Measurements from ENCODE around the gene DDX39B.

DDX39B gene

DNA sequence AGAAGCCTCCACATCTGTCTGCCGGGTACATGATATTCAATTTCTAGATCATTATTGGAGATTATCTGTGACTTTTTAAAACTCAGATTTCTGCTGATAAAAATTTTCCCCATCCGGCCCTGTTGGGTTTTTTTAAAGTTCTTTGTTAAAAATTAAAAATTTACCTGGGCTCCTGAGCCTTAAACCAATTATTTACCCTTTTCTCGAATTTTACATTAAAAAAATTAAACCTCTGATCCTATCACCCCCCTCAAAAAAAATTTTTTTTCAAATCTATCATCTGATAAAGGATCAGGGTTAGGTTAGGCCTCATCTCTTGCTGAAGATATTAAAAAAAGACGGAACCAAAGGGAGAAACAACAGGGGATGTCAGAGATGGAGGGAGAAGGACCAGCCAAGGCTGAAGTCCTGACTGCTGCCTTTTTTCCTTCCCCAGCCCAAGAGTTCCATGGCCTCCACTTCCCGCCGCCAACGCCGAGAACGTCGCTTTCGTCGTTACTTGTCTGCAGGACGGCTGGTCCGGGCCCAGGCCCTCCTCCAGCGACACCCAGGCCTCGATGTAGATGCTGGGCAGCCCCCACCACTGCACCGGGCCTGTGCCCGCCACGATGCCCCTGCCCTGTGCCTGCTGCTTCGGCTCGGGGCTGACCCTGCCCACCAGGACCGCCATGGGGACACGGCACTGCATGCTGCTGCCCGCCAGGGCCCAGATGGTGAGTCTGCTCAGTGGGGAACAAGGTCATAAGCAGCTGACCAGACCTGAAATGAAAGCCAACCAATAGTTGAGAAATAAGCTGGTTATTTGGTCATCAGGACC lies 6.1 kb upstream of the DDX39B start:
- CTCF ChIA-PET = interaction anchor here (0.7 to 17.7 kb wide), 5 partner anchors 41 to 404 kb away, joined by 3 to 1087 read pairs (median 3); partner anchors contain the start of genes LST1, LTB, NCR3 and TNF
- Mint-ChIP-seq H3K4me1 (peaks cover 68% of the 10 kb centered on the region), H3K36me3 (peaks cover 15% of the 10 kb centered on the region), H3K4me3 (peak overlapping the region; percentile 80), H3K27me3 (no peaks in the 10 kb centered on the region), H3K27ac (peak overlapping the region; percentile 90), H3K9me3 (no peaks in the 10 kb centered on the region)
- DNase-seq = no peak

DNA sequence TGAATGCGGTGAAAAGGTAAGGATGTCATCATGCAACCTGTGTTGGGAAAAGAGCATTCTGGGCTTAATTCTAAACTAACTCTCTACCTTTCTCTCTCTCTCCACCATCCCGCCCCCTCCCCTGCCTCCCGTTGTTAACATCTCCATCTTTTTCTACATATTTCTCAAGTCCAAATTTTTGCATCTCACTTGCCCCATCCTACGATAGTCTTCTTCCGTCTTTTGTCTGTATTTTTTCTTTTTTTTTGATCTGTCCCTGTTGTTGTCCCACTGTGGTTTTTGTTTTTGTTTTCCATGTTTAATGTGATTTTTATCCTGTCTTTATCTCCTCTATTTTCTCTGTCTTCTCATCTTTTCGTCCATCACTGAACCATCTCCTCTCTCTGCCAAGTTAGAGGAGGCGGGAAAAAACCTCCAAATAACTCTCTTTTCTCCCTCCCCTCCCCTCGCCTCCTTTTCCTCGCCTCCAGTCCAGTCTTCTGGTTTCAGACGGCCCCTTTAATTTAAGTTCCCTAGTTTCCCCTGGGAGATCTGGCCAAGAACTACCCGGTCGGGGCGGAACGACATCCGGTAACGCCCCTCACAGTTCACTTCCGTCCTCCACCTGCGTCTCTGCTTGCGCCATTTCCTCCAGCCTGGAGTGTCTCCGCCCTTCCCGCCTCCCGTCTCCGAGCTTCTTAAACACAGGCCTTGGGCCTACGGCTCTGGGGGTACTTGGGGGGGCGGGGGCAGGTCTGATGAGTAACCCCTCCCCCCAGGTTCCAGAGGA lies 5.3 kb upstream of the DDX39B start, which contains the start of gene NFKBIL1:
NFKBIL1 (plus strand) TSS at position 651 of the 769 bp plus-strand sequence; CDS start at position 738, 87 bp downstream.
- H3K9me3 Mint-ChIP-seq = no peaks in the 10 kb centered on the region
- DNase-seq = peak; percentile 95
- H3K36me3 Mint-ChIP-seq = peaks cover 13% of the 10 kb centered on the region
- no peaks in the 10 kb centered on the region for H3K27me3 Mint-ChIP-seq
- H3K4me1 Mint-ChIP-seq = peaks cover 72% of the 10 kb centered on the region
- peak within 1 kb of the TSS; percentile 90 for H3K27ac Mint-ChIP-seq
- CTCF ChIA-PET = interaction anchor here (0.7 to 17.7 kb wide), 7 partner anchors 12 to 405 kb away, joined by 3 to 1087 read pairs (median 4); partner anchors contain the start of genes LST1, LTB, NCR3 and TNF
- peak within 1 kb of the TSS; percentile 80 for H3K4me3 Mint-ChIP-seq

DNA sequence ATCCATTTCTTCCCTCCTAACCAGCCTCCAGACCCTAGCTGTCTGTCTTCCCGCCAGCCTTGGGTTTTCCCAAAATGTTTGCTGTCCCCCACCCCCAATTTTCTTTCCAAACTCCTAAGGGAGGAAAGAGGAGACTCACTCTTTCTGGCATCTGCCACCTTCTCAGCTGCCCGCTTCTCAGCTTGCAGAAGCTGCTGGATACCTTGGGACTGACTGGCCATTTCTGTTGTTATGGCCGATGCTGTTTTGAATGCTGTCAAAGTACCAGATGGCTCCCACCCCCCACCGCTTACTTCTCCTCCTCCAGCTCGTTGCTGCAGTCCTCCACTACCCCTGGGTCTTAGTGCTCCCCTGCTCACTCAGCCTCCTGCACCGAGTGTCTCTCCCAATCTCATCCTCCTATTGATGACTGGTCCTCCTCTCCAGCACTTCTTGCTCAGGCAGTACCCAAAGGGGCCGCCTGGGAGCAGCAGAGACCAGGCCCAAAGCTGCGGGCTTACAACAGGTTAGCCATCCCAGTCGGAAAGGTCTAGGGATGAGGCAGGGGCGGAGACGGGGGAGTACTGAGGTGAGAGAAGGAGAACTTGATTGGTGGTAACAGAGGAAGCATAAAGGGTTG lies 4.6 kb upstream of the DDX39B start, which contains the start of gene ATP6V1G2:
ATP6V1G2 (minus strand) TSS at position 270 of the 619 bp plus-strand sequence; CDS start at position 221, 49 bp downstream.
- H3K4me3 Mint-ChIP-seq = peak within 1 kb of the TSS; percentile 80
- H3K9me3 Mint-ChIP-seq = no peaks in the 10 kb centered on the region
- peaks cover 15% of the 10 kb centered on the region for H3K36me3 Mint-ChIP-seq
- peak within 1 kb of the TSS; percentile 90 for H3K27ac Mint-ChIP-seq
- CTCF ChIA-PET = interaction anchor here (0.7 to 17.7 kb wide), 11 partner anchors 13 to 192 kb away, joined by 3 to 1087 read pairs (median 4); partner anchors contain the start of genes AIF1, LST1, LTB and NCR3
- peak; percentile 93 for DNase-seq
- H3K27me3 Mint-ChIP-seq = no peaks in the 10 kb centered on the region
- H3K4me1 Mint-ChIP-seq = peaks cover 68% of the 10 kb centered on the region

DNA sequence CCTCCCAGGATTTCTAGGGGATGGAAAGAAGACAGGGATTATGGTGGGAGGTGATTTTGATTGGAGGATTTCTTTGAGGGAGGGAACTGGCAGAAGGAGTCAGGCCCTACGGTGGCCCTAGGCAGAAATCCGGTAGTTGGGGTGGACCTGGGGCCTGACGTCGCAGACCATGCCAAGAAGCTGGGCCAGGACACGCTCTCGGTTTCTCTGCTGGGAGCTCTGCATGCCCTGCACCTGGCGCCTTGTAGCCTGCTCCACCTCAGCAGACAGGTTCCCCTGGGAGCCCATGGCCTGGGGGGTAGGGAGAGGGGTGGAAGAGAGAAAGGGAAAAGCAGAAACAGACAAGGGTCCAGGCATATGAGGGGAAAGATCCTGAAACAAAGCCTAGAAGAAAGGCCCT lies 3.5 kb upstream of the DDX39B start:
- H3K36me3 Mint-ChIP-seq = peaks cover 19% of the 10 kb centered on the region
- DNase-seq = no peak
- no peak overlapping the region for H3K27ac Mint-ChIP-seq
- CTCF ChIA-PET = interaction anchor here (1.3 to 17.7 kb wide), 2 partner anchors 44 to 193 kb away, joined by 4 to 1087 read pairs; partner anchors contain the start of genes LST1, LTB, NCR3 and TNF
- H3K9me3 Mint-ChIP-seq = no peaks in the 10 kb centered on the region
- peaks cover 67% of the 10 kb centered on the region for H3K4me1 Mint-ChIP-seq
- no peak overlapping the region for H3K4me3 Mint-ChIP-seq
- H3K27me3 Mint-ChIP-seq = no peaks in the 10 kb centered on the region

DNA sequence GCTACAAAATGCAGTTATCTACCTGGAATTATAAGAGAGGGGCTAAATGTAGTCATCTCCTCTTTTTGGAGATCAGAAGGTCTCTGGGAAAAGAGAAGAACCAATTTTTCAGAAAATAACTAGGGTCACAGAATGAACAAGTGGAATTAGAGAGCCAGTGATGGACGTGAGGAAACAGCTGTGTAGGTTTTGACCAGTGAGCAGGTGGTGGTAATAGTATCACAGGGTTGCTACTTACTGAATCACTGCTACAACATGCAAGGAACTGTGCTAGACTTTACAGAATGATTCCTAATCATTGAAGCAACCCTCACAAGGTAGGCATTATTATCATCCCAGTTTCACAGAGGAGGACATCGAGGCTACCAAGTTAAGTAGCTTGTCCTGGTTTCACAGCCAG lies 2.9 kb upstream of the DDX39B start:
- peaks cover 20% of the 10 kb centered on the region for H3K36me3 Mint-ChIP-seq
- no peaks in the 10 kb centered on the region for H3K9me3 Mint-ChIP-seq
- no peak for DNase-seq
- H3K4me1 Mint-ChIP-seq = peaks cover 73% of the 10 kb centered on the region
- H3K27me3 Mint-ChIP-seq = no peaks in the 10 kb centered on the region
- H3K4me3 Mint-ChIP-seq = no peak overlapping the region
- CTCF ChIA-PET = interaction anchor here (17.7 kb wide), 1 partner anchor 44 kb away, joined by 1087 read pairs; the partner anchor contains the start of genes LST1, LTB, NCR3 and TNF
- H3K27ac Mint-ChIP-seq = no peak overlapping the region

DNA sequence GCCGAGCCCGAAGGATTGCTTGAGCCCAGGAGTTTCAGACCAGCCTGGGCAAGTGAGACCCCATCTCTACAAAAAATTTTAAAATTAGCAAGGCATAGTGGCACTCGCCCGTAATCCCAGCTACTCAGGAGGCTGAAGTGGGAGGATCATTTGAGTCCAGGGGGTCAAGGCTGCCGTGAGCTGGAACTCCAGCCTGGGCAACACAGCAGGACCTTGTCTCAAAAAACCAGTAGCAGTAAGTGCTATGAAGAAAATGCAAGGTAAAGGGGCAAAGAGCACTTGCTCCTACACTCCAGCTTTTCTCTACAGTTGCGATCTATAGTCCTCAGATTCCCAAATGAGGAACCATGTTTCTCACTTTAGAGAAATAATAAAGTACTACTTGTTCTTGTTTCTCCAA lies 1.8 kb upstream of the DDX39B start:
- Mint-ChIP-seq H3K27ac (no peak overlapping the region), H3K9me3 (no peaks in the 10 kb centered on the region), H3K4me3 (peak overlapping the region; percentile 99), H3K27me3 (no peaks in the 10 kb centered on the region), H3K36me3 (peaks cover 28% of the 10 kb centered on the region), H3K4me1 (peaks cover 74% of the 10 kb centered on the region)
- DNase-seq = no peak
- CTCF ChIA-PET = interaction anchor here (5.9 kb wide), 1 partner anchor 54 kb away, joined by 31 read pairs; no protein-coding TSS in a partner anchor

DNA sequence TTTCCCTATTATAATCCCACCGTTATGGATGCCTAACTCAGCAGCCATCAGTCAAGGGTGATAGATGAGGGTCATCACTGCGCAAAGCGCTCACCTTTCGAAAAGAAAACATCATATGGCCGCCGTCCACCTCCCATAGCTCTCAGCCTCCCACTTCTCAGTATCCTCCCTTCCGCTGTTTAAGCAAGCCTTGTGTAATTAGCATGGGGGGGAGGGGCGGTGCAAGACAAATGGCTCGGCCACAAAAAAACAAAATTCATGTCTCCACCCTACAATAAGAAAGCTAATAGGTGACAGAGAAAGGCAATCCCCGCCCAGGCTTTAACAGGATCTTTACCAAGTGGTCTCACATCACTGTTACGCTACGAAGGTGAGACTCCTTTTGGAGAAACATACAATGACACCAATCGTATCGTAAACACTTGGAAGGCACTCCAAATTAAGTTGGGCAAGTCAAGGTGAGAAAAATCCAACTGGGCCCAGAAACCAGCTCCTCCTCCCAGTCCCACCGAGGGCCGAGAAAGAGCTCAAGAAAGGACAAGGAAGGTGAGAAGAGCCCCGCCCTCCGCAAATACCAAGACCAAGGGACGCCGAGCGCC lies 645 bp downstream of the DDX39B start:
- H3K4me1 Mint-ChIP-seq = peaks cover 67% of the 10 kb centered on the region
- peak overlapping the region; percentile 99 for H3K4me3 Mint-ChIP-seq
- peaks cover 45% of the 10 kb centered on the region for H3K36me3 Mint-ChIP-seq
- no peaks in the 10 kb centered on the region for H3K9me3 Mint-ChIP-seq
- CTCF ChIA-PET = interaction anchor here (0.7 to 5.9 kb wide), 8 partner anchors 10 to 144 kb away, joined by 3 to 31 read pairs (median 4); partner anchors contain the start of gene NCR3
- peak; percentile 80 for DNase-seq
- no peaks in the 10 kb centered on the region for H3K27me3 Mint-ChIP-seq
- H3K27ac Mint-ChIP-seq = peak overlapping the region; percentile 98

DNA sequence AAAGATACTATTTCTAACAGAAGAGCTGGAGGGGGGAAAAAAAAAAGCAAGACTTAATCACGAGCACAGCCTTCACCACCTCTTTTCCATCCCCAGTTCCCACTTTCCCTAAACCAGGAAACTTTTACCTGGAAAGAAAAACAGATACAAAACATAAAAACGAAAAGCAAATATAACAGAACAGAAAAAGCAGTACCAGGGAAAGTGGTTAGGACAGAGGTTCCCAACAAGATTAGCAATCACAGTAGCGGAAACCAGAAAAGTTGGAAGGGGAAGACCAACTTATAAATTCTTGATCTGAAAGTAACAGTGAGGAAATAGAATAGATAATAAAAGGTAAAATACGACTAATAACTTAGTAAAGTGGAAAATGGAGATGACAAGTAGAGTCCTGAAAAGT lies 1.2 kb downstream of the DDX39B start:
- Mint-ChIP-seq H3K4me1 (peaks cover 68% of the 10 kb centered on the region), H3K4me3 (peak overlapping the region; percentile 99), H3K9me3 (no peaks in the 10 kb centered on the region), H3K36me3 (peaks cover 51% of the 10 kb centered on the region), H3K27me3 (no peaks in the 10 kb centered on the region), H3K27ac (peak overlapping the region; percentile 98)
- CTCF ChIA-PET = interaction anchor here (0.7 to 5.9 kb wide), 6 partner anchors 10 to 140 kb away, joined by 3 to 31 read pairs (median 9); no protein-coding TSS in a partner anchor
- no peak for DNase-seq

DNA sequence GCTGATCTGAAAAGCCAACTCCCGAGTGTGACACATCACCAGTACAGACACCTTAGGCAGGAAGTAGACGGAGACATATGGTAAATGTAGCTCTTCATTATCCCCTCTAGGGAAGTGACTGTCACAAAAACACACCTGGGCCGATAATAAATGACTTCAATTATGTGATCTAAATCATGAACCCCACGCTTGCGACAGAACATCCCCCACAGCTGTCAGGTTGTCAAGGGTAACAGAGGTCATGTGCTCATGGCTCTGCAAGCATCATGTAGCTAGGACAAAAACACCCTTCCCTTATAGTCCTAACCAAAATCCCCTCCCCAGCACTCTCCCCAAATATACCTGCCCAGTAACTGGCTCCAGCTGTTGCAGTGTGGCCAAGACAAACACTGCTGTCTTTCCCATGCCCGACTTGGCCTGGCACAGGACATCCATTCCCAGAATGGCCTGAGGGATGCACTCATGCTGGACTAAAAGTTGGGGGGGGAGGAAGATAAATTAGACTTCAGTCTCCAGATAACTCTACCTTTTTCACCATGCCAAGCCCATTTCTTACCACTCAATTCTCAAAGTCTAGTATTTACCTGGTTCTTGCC lies 2.9 kb downstream of the DDX39B start:
- Mint-ChIP-seq H3K27me3 (no peaks in the 10 kb centered on the region), H3K4me1 (peaks cover 69% of the 10 kb centered on the region), H3K9me3 (no peaks in the 10 kb centered on the region), H3K36me3 (peaks cover 67% of the 10 kb centered on the region), H3K27ac (peak overlapping the region; percentile 6), H3K4me3 (peak overlapping the region; percentile 99)
- DNase-seq = no peak
- CTCF ChIA-PET = interaction anchor here (1.3 to 5.9 kb wide), 2 partner anchors 42 to 58 kb away, joined by 3 to 31 read pairs; no protein-coding TSS in a partner anchor

DNA sequence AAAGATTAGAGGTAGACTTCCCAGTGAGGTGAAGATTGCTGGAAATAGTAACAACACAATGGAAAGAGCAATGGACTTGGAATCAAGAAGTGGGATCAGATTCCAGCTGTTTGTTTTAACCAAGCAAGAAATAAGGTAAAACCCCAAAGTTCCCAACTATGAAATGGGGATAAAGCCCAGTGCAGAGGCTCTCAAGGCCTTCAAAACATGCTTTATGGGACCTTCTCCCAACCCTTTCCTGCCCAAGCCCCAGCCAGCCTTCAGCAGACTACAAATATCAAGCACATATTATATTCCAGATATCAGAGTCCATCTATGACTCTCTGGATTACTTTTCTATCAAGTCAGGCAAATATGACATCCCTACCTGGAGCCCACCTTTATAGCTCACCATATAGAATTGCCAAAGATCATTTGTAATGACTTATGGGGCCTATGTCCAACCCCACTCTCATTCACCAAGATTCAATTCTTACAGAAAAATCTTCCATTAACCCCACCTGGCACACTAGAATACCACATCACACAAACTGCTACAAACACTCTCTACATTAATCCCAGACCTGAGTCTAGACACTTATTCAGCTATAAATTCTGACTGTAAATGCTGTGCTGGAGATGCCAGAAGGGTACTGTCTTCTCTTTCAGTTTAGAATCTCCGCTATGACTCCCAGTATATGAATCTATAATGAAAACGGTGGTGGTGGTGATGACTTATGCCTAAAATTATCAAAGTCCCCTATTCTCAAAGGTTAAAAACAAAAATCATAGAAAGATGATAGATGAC lies 6.1 kb downstream of the DDX39B start:
- CTCF ChIA-PET = interaction anchor here (1.4 kb wide), 1 partner anchor 62 kb away, joined by 5 read pairs; no protein-coding TSS in a partner anchor
- Mint-ChIP-seq H3K4me3 (no peak overlapping the region), H3K27ac (no peak overlapping the region), H3K4me1 (peaks cover 65% of the 10 kb centered on the region), H3K36me3 (peaks cover 85% of the 10 kb centered on the region), H3K27me3 (no peaks in the 10 kb centered on the region), H3K9me3 (no peaks in the 10 kb centered on the region)
- DNase-seq = no peak

DNA sequence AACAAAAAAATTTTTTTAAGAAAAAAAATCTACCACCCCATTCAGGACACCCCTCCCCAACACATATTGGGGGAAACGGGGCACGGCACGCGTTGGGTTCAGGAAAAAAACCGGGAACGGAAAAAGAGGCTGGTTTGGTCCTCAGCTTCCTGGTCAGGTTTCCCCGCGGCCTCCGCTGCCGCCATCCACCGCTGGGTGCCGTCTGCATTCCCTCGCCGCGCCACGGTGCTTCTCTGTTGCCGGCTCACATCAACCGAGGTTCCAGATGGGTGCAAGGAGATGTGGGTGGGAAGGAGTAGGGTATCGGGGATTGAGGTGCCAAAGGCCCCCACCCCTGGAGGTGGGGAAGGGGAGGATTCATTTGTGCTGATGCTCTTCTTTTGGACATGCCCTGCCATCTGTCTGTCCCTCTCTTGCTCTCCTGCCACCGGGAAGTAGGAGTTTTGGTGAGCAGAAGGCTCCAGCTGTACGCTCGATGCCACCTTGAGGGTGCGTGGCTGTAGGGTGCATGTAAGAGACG lies 7.2 kb downstream of the DDX39B start:
- peaks cover 86% of the 10 kb centered on the region for H3K36me3 Mint-ChIP-seq
- CTCF ChIA-PET = no interaction called here
- H3K9me3 Mint-ChIP-seq = no peaks in the 10 kb centered on the region
- H3K27me3 Mint-ChIP-seq = no peaks in the 10 kb centered on the region
- no peak overlapping the region for H3K27ac Mint-ChIP-seq
- DNase-seq = no peak
- H3K4me3 Mint-ChIP-seq = no peak overlapping the region
- H3K4me1 Mint-ChIP-seq = peaks cover 54% of the 10 kb centered on the region

DNA sequence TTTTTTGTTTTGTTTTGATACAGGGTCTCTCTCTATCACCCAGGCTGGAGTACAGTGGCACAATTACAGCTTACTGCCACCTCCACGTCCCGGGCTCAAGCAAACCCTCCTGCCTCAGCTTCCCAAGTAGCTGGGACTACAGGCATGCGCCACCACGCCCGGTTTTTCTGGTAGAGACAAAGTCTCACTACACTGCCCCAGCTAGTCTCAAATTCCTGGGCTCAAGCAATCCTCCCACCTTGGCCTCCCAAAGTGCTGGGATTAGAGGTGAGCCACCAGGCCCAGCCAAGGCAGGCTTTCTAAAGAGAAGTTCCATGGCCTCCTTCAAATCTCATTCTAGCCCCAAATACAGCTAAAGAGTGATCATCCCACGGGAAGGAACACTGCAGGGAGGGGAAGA lies 7.8 kb downstream of the DDX39B start:
- CTCF ChIA-PET = no interaction called here
- H3K36me3 Mint-ChIP-seq = peaks cover 80% of the 10 kb centered on the region
- H3K4me3 Mint-ChIP-seq = no peak overlapping the region
- no peaks in the 10 kb centered on the region for H3K9me3 Mint-ChIP-seq
- peaks cover 48% of the 10 kb centered on the region for H3K4me1 Mint-ChIP-seq
- no peak overlapping the region for H3K27ac Mint-ChIP-seq
- DNase-seq = no peak
- no peaks in the 10 kb centered on the region for H3K27me3 Mint-ChIP-seq
